NCI-H748 (cell line): ENCODE measurements around the gene PGA3.
A peak's percentile ranks its signal among the peaks of the same experiment; 100 is the strongest.
"Not testable (repeated sequence)": the region's sequence is repeated elsewhere in the genome, so short reads cannot be mapped to it uniquely, and the experiment has no call there.

Experiments used
- DNase-seq: peaks from one replicate; lab custom pipeline; 2025; ENCODE audit not compliant: unreplicated experiment; lab: John Stamatoyannopoulos, UW

The PGA3 gene

DNA sequence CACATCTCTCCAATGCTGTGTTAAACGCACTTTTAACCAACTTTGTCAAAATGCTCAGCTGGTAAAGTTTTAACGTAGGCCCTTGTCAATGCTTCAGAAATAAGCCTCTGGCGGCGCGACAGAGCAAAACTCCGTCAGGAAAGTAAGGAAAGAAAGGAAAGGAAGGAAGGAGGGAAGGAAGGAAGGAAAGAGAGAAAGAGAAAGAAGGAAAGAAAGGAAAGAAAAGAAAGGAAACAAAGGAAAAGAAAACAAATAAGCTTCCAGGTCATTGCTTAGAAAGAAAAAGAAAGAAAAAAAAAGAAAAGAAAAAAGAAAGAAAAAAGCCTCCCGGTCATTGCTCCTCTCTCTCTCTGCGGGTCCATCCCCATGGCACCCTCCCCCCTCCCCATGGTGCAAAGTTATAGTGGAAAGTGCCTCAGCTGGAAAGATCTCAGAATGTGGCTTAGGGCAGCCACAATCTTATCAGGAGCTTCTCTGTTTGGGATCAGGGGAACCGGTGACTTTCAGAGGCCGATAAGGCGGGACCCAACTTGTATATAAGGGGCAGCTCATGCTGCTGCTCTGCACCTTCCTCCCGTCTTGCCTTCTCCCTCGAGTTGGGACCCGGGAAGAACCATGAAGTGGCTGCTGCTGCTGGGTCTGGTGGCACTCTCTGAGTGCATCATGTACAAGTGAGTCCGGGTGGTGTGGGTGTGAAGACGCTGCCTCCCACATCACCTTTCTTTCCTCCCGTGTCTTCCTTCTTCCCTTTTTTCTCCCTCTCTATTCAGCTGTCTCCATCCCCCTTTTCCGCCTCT is at the start of gene PGA3:
Gene PGA3, plus strand, starts transcription at position 566 of the 797 bp plus-strand sequence. Its CDS starts 50 bp downstream, at position 616.
- not testable (repeated sequence) for DNase-seq

- DNase-seq = no peak
Observed at GRCh38 chr11:61153593-61154095, 49.7 kb upstream of the PGA3 start.

DNA sequence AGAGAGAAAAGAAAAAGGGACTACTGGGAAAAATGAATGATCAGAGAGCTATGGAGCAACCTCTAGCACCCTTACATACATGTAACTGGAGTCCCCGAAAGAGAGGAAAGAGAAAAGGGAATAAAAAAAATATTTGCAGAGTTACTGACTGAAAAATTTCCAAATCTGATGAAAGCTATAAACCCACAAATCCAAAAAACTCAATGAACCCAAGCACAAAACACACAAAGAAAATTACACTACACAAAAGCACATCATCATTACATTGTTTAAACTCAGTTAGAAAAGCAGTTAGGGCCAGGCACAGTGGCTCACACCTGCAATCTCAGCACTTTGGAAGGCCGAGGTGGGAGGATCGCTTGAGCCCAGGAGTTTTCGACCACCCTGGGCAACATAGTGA is 48.8 kb upstream of the PGA3 start:
- DNase-seq = no peak

DNA sequence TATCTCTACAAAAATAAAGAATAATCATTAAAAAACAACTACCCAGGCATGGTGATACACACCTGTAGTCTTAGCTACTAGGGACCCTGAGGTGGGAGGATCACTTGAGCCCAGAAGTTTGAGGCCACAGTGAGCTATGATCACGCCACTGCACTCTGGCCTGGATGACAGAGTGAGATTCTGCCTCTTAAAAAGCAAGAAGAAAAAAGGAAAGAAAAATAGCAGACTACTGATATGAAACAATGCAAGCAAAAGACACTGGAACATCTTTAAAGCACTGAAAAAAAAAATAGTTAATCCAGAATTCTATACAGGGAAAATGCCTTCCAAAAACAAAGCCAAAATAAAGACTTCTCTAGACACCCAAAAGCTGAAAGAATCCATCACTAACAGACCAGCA is 48.0 kb upstream of the PGA3 start:
- DNase-seq = no peak

DNA sequence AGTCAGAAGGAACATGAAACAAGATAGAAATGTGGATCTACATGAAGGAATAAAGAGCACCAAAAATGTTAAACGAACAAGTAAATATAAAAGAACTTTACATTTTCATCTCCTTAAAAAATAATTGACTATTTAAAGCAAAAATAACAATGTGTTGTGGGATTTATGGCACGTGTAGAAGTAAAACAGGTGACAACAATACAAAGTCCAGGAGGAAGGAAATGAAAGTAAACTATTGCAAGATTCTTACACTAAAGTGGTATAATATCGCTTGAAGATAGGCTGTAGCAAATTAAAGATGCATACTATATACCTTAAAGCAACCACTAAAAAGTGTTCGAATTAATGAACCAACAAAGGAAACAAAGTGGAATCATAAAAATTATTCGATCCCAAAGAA is 47.6 kb upstream of the PGA3 start:
- DNase-seq = no peak

- peak; percentile 20 for DNase-seq
Observed at GRCh38 chr11:61157743-61158142, 45.6 kb upstream of the PGA3 start.

GRCh38 chr11:61158691-61159381 is 44.5 kb upstream of the PGA3 start:
- peak; percentile 50 for DNase-seq

DNA sequence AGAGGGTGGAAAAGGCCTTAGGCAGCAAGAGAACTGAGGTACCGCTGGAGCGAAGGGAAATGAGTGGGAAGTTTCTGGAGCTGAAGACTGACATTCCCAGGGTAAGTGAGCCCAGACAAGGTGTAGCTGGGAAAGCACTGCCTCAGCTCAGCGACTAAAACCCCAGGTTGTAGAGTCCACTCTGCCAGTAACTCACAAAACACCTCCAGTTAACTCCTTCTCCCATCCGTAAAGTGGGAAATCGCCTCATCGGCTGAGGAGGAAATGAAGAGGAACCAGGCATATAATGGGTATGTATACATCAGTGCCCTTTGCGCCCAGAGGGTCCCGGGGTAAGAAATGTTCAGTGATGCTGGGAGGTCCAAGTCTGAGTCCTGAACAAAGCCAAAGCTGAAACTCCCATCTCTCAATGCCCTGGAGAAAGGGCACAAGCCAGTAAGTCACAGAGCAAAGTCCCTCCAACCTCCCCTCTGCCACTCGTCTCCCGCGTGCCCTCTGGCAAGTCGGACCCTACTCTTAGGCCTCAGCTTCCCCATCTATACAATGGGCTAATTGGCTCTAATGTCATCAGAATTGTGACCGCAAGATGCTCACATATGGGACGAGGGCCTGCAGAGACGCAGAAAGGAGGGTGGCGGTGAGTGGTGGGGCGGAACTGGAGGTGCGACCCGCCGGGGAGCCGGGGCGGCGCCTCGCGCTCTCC is 42.7 kb upstream of the PGA3 start:
- DNase-seq = peak; percentile 63

DNA sequence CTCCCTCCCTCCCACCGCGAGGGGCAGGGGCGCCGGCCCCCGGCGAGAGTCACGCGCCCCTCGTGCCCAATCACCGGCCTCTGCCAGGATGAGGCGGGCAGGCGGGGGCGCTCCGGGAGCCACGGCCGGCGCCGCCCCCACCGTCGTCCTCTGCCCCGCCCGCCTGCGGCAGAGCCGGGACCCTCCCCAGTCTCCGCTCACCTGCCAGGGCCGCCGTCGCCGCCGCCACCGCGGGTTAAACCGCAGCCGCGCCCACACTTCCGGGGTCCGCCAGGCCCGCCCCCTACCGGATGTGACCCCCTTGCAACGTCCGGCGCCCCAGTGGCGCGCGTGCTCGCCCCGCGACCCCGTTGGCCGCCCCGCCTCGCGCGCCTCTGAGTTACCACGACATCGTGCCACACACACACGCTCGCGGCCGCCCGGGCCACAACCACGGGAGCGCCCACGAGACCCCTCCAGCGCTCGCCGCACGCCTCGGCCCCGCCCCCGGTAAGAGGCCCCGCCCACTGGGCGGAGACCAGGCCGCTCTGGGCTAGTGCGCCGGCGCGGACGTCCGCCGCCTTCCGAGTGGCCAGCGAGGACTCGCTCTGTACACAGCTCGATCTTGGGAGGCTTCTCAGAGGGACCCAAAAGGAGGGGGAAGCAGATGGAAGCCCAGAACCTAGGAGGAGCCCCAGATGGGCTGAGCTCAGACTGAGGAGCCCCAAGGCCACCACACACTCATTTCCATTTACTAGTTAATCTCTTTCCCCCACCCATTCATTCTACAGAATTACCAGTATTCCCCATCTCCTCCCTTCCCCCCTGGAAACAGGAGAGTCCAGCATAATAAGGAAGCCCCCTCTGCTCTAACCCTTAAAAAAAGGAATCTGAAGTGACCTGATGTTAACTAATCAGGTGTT is 41.9 kb upstream of the PGA3 start, which contains the start of gene VPS37C:
Gene VPS37C, minus strand, starts transcription at position 237 of the 902 bp plus-strand sequence. CDS start 22,597 bp downstream, outside the sequence.
- DNase-seq = peak; percentile 94

GRCh38 chr11:61162092-61162941 is 41.0 kb upstream of the PGA3 start:
- DNase-seq = peak; percentile 72

DNA sequence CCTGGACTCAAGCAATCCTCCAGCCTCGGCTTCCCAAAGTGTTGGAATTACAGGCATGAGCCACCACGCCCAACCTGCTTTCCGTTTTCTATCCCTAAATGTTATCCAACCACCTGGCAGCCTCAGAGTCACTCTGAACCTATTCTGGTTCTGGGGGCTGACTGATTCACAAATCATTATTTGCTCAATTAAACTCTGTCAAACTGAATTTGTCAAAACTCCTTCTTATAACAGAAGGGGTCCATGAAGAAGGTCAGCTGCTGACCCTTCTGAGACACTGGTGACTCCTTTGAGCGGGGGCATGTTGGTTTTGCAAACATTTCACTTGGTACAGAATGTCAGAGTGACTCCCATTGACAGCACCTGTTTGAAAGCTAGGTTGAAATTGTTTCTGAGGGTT is 40.3 kb upstream of the PGA3 start:
- no peak for DNase-seq

- DNase-seq = no peak
Observed at GRCh38 chr11:61163714-61164605, 39.4 kb upstream of the PGA3 start.

GRCh38 chr11:61164606-61165424 is 38.5 kb upstream of the PGA3 start:
- DNase-seq = peak; percentile 93

DNA sequence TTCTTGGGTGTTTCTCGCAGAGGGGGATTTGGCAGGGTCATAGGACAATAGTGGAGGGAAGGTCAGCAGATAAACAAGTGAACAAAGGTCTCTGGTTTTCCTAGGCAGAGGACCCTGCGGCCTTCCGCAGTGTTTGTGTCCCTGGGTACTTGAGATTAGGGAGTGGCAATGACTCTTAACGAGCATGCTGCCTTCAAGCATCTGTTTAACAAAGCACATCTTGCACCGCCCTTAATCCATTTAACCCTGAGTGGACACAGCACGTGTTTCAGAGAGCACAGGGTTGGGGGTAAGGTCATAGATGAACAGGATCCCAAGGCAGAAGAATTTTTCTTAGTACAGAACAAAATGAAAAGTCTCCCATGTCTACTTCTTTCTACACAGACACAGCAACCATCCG is 37.5 kb upstream of the PGA3 start:
- not testable (repeated sequence) for DNase-seq

DNA sequence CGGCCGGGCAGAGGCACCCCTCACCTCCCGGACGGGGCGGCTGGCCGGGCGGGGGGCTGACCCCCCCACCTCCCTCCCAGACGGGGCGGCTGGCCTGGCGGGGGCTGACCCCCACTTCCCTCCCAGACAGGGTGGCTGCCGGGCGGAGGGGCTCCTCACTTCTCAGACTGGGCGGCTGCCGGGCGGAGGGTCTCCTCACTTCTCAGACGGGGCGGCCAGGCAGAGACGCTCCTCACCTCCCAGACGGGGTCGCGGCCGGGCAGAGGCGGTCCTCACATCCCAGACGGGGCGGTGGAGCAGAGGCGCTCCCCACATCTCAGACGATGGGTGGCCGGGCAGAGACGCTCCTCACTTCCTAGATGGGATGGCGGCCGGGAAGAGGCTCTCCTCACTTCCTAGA is 37.0 kb upstream of the PGA3 start:
- not testable (repeated sequence) for DNase-seq

GRCh38 chr11:61168042-61168688 is 35.1 kb upstream of the PGA3 start:
- no peak for DNase-seq

GRCh38 chr11:61168800-61169199 is 34.5 kb upstream of the PGA3 start:
- DNase-seq = no peak
